Activated CD4-positive, alpha-beta T cell treated with anti-CD3 and anti-CD28 coated beads, Interleukin-2, amount 50 U/mL, for 1 hour (primary cell): ENCODE data around the gene DHX57.
"Not testable (repeated sequence)": the region's sequence is repeated elsewhere in the genome, so short reads cannot be mapped to it uniquely, and the experiment has no call there.

Experiments used
- DNase-seq: peaks from one replicate; pipeline ENCODE4 v3.0.0-alpha.2; 2020

DHX57 gene

GRCh38 chr2:38795016-38795415 lies 80.7 kb downstream of the DHX57 start:
- DNase-seq: not testable (repeated sequence)

- no peak for DNase-seq
Measured at GRCh38 chr2:38794235-38794946, 81.3 kb downstream of the DHX57 start.

- no peak for DNase-seq
Measured at GRCh38 chr2:38793511-38793910, 82.2 kb downstream of the DHX57 start.

- no peak for DNase-seq
Measured at GRCh38 chr2:38792751-38793150, 83.0 kb downstream of the DHX57 start.

- DNase-seq: not testable (repeated sequence)
Measured at GRCh38 chr2:38792321-38792720, 83.4 kb downstream of the DHX57 start.

- DNase-seq: no peak
Measured at GRCh38 chr2:38791744-38792143, 84.0 kb downstream of the DHX57 start.

- no peak for DNase-seq
Measured at GRCh38 chr2:38789691-38790090, 86.0 kb downstream of the DHX57 start.

- DNase-seq: no peak
Measured at GRCh38 chr2:38788306-38788705, 87.4 kb downstream of the DHX57 start.

GRCh38 chr2:38783586-38783985 lies 92.1 kb downstream of the DHX57 start:
- DNase-seq: no peak

- DNase-seq: no peak
Measured at GRCh38 chr2:38778687-38779082, 97.0 kb downstream of the DHX57 start.

- DNase-seq: no peak
Measured at GRCh38 chr2:38776531-38776930, 99.2 kb downstream of the DHX57 start.

GRCh38 chr2:38775921-38776225 lies 99.9 kb downstream of the DHX57 start:
- DNase-seq: no peak

GRCh38 chr2:38775097-38775920 lies 100.4 kb downstream of the DHX57 start:
- no peak for DNase-seq

GRCh38 chr2:38771632-38772031 lies 104.1 kb downstream of the DHX57 start:
- DNase-seq: no peak

GRCh38 chr2:38765551-38765950 lies 110.2 kb downstream of the DHX57 start:
- DNase-seq: no peak

- no peak for DNase-seq
Measured at GRCh38 chr2:38765149-38765548, 110.6 kb downstream of the DHX57 start.

- no peak for DNase-seq
Measured at GRCh38 chr2:38763728-38764127, 112.0 kb downstream of the DHX57 start.

GRCh38 chr2:38763228-38763627 lies 112.5 kb downstream of the DHX57 start:
- no peak for DNase-seq

- not testable (repeated sequence) for DNase-seq
Measured at GRCh38 chr2:38755891-38756290, 119.8 kb downstream of the DHX57 start.

- no peak for DNase-seq
Measured at GRCh38 chr2:38754506-38754905, 121.2 kb downstream of the DHX57 start.

GRCh38 chr2:38754049-38754448 lies 121.7 kb downstream of the DHX57 start:
- no peak for DNase-seq

GRCh38 chr2:38751596-38752410 lies 123.9 kb downstream of the DHX57 start:
- no peak for DNase-seq

GRCh38 chr2:38750891-38751595 lies 124.7 kb downstream of the DHX57 start, which contains the start of gene SRSF7:
Gene SRSF7, minus strand, starts transcription at chr2:38751361. Its CDS starts 105 bp downstream, at chr2:38751256.
- peak; percentile 98 for DNase-seq
